Measurements from ENCODE around the gene SMARCD2. TPM values are rescaled to one million over a fixed set of nuclear protein-coding genes. Genes with fewer than 3 reads are reported as not detected.
"Not testable (repeated sequence)": the region's sequence is repeated elsewhere in the genome, so short reads cannot be mapped to it uniquely, and the experiment has no call there.

The SMARCD2 gene
- total RNA-seq, 2 experiments from 2014 or later: 130 to 136 TPM

- ATAC-seq; H3K36me3 Mint-ChIP-seq (ENCODE audit: low read depth); H3K9me3 Mint-ChIP-seq (ENCODE audit: insufficient read depth); POLR2A ChIA-PET; CTCF ChIA-PET; H3K4me3 Mint-ChIP-seq; H3K4me1 Mint-ChIP-seq (ENCODE audit: low read depth); H3K27ac Mint-ChIP-seq; DNase-seq: not testable (repeated sequence)
- H3K27me3 Mint-ChIP-seq (ENCODE audit: low read depth): peaks cover 18% of the 10 kb centered on the region
Measured at GRCh38 chr17:63873577-63873976, 31.1 kb upstream of the SMARCD2 start, which contains the start of gene CSH2. CSH2 (minus strand) TSS chr17:63873677; CDS start chr17:63873614, 63 bp downstream.

GRCh38 chr17:63871646-63872365 lies 29.3 kb upstream of the SMARCD2 start:
- H3K27me3 Mint-ChIP-seq (ENCODE audit: low read depth): peaks cover 16% of the 10 kb centered on the region
- DNase-seq; ATAC-seq; H3K9me3 Mint-ChIP-seq (ENCODE audit: insufficient read depth); H3K4me1 Mint-ChIP-seq (ENCODE audit: low read depth); H3K4me3 Mint-ChIP-seq; H3K27ac Mint-ChIP-seq; CTCF ChIA-PET; H3K36me3 Mint-ChIP-seq (ENCODE audit: low read depth); POLR2A ChIA-PET: not testable (repeated sequence)

GRCh38 chr17:63870292-63870665 lies 27.8 kb upstream of the SMARCD2 start:
- peaks cover 16% of the 10 kb centered on the region for H3K27me3 Mint-ChIP-seq (ENCODE audit: low read depth)
- H3K4me1 Mint-ChIP-seq (ENCODE audit: low read depth); H3K4me3 Mint-ChIP-seq; H3K9me3 Mint-ChIP-seq (ENCODE audit: insufficient read depth); H3K36me3 Mint-ChIP-seq (ENCODE audit: low read depth); H3K27ac Mint-ChIP-seq; DNase-seq; ATAC-seq; POLR2A ChIA-PET: not testable (repeated sequence)
- CTCF ChIA-PET: interaction anchor here (0.7 to 1.8 kb wide), 7 partner anchors 10 to 114 kb away, joined by 3 to 10 read pairs (median 4); no protein-coding TSS in a partner anchor

- H3K27ac Mint-ChIP-seq; POLR2A ChIA-PET; H3K9me3 Mint-ChIP-seq (ENCODE audit: insufficient read depth); H3K4me3 Mint-ChIP-seq; ATAC-seq; H3K36me3 Mint-ChIP-seq (ENCODE audit: low read depth); H3K4me1 Mint-ChIP-seq (ENCODE audit: low read depth); DNase-seq: not testable (repeated sequence)
- CTCF ChIA-PET: interaction anchor here (1.1 to 1.8 kb wide), 6 partner anchors 10 to 115 kb away, joined by 3 to 10 read pairs (median 4); no protein-coding TSS in a partner anchor
- H3K27me3 Mint-ChIP-seq (ENCODE audit: low read depth): peaks cover 16% of the 10 kb centered on the region
Measured at GRCh38 chr17:63869491-63870291, 27.2 kb upstream of the SMARCD2 start.

GRCh38 chr17:63866625-63867024 lies 24.1 kb upstream of the SMARCD2 start:
- CTCF ChIA-PET: interaction anchor here (0.8 to 3.3 kb wide), 20 partner anchors 10 to 452 kb away, joined by 3 to 43 read pairs (median 5); partner anchors contain the start of genes GH2, ICAM2 and SMARCD2
- DNase-seq; POLR2A ChIA-PET; H3K36me3 Mint-ChIP-seq (ENCODE audit: low read depth); ATAC-seq; H3K9me3 Mint-ChIP-seq (ENCODE audit: insufficient read depth); H3K4me3 Mint-ChIP-seq; H3K27ac Mint-ChIP-seq; H3K4me1 Mint-ChIP-seq (ENCODE audit: low read depth): not testable (repeated sequence)
- H3K27me3 Mint-ChIP-seq (ENCODE audit: low read depth): peaks cover 18% of the 10 kb centered on the region

GRCh38 chr17:63859257-63859656 lies 16.8 kb upstream of the SMARCD2 start:
- Mint-ChIP-seq H3K27ac (no peak overlapping the region), H3K27me3 (ENCODE audit: low read depth) (peaks cover 22% of the 10 kb centered on the region), H3K9me3 (ENCODE audit: insufficient read depth) (no peaks in the 10 kb centered on the region), H3K36me3 (ENCODE audit: low read depth) (no peaks in the 10 kb centered on the region), H3K4me1 (ENCODE audit: low read depth) (no peaks in the 10 kb centered on the region), H3K4me3 (no peak overlapping the region)
- ChIA-PET CTCF (interaction anchor here (0.7 to 4.9 kb wide), 5 partner anchors 9 to 274 kb away, joined by 4 to 47 read pairs (median 8); no protein-coding TSS in a partner anchor), POLR2A (interaction anchor here (1.4 kb wide), 1 partner anchor 10 kb away, joined by 4 read pairs; no protein-coding TSS in a partner anchor)
- ATAC-seq: no peak
- DNase-seq: no peak

- H3K4me3 Mint-ChIP-seq; H3K4me1 Mint-ChIP-seq (ENCODE audit: low read depth); DNase-seq; ATAC-seq; H3K27ac Mint-ChIP-seq; H3K36me3 Mint-ChIP-seq (ENCODE audit: low read depth); POLR2A ChIA-PET; H3K9me3 Mint-ChIP-seq (ENCODE audit: insufficient read depth): not testable (repeated sequence)
- CTCF ChIA-PET: interaction anchor here (2.1 kb wide), 1 partner anchor 9 kb away, joined by 15 read pairs; no protein-coding TSS in a partner anchor
- peaks cover 29% of the 10 kb centered on the region for H3K27me3 Mint-ChIP-seq (ENCODE audit: low read depth)
Measured at GRCh38 chr17:63856425-63856824, 13.9 kb upstream of the SMARCD2 start.

- CTCF ChIA-PET: interaction anchor here (1.0 to 2.1 kb wide), 3 partner anchors 10 to 26 kb away, joined by 3 to 15 read pairs (median 3); partner anchors contain the start of gene GH2
- POLR2A ChIA-PET: no interaction called here
- no peaks in the 10 kb centered on the region for H3K36me3 Mint-ChIP-seq (ENCODE audit: low read depth)
- H3K4me3 Mint-ChIP-seq: no peak overlapping the region
- no peak overlapping the region for H3K27ac Mint-ChIP-seq
- no peaks in the 10 kb centered on the region for H3K9me3 Mint-ChIP-seq (ENCODE audit: insufficient read depth)
- peaks cover 23% of the 10 kb centered on the region for H3K27me3 Mint-ChIP-seq (ENCODE audit: low read depth)
- H3K4me1 Mint-ChIP-seq (ENCODE audit: low read depth): no peaks in the 10 kb centered on the region
- DNase-seq (no peak), ATAC-seq (no peak)
Measured at GRCh38 chr17:63855185-63855584, 12.7 kb upstream of the SMARCD2 start.

GRCh38 chr17:63854709-63855108 lies 12.2 kb upstream of the SMARCD2 start:
- ChIA-PET CTCF (interaction anchor here (1.0 to 2.1 kb wide), 3 partner anchors 11 to 27 kb away, joined by 3 to 15 read pairs (median 3); partner anchors contain the start of gene GH2), POLR2A (no interaction called here)
- no peak for DNase-seq
- Mint-ChIP-seq H3K4me1 (ENCODE audit: low read depth) (peaks cover 1% of the 10 kb centered on the region), H3K9me3 (ENCODE audit: insufficient read depth) (no peaks in the 10 kb centered on the region), H3K27ac (no peak overlapping the region), H3K36me3 (ENCODE audit: low read depth) (no peaks in the 10 kb centered on the region), H3K4me3 (no peak overlapping the region), H3K27me3 (ENCODE audit: low read depth) (peaks cover 22% of the 10 kb centered on the region)
- ATAC-seq: no peak

- Mint-ChIP-seq H3K27me3 (ENCODE audit: low read depth) (peaks cover 16% of the 10 kb centered on the region), H3K9me3 (ENCODE audit: insufficient read depth) (peaks cover under 1% of the 10 kb centered on the region), H3K36me3 (ENCODE audit: low read depth) (peaks cover 1% of the 10 kb centered on the region), H3K4me3 (no peak overlapping the region), H3K27ac (no peak overlapping the region), H3K4me1 (ENCODE audit: low read depth) (peaks cover 12% of the 10 kb centered on the region)
- CTCF ChIA-PET: no interaction called here
- POLR2A ChIA-PET: interaction anchor here (1.0 kb wide), 1 partner anchor 15 kb away, joined by 3 read pairs; no protein-coding TSS in a partner anchor
- ATAC-seq: no peak
- no peak for DNase-seq
Measured at GRCh38 chr17:63853260-63853659, 10.8 kb upstream of the SMARCD2 start.

GRCh38 chr17:63850401-63850800 lies 7.9 kb upstream of the SMARCD2 start:
- Mint-ChIP-seq H3K4me3 (no peak overlapping the region), H3K9me3 (ENCODE audit: insufficient read depth) (peaks cover 5% of the 10 kb centered on the region), H3K4me1 (ENCODE audit: low read depth) (peaks cover 18% of the 10 kb centered on the region), H3K27me3 (ENCODE audit: low read depth) (peaks cover 16% of the 10 kb centered on the region), H3K36me3 (ENCODE audit: low read depth) (peaks cover 6% of the 10 kb centered on the region), H3K27ac (no peak overlapping the region)
- ChIA-PET POLR2A (no interaction called here), CTCF (interaction anchor here (2.3 to 4.9 kb wide), 3 partner anchors 9 to 179 kb away, joined by 6 to 47 read pairs (median 43); no protein-coding TSS in a partner anchor)
- DNase-seq (no peak), ATAC-seq (no peak)
